ENCODE results near the gene PJVK.

Gene PJVK

DNA sequence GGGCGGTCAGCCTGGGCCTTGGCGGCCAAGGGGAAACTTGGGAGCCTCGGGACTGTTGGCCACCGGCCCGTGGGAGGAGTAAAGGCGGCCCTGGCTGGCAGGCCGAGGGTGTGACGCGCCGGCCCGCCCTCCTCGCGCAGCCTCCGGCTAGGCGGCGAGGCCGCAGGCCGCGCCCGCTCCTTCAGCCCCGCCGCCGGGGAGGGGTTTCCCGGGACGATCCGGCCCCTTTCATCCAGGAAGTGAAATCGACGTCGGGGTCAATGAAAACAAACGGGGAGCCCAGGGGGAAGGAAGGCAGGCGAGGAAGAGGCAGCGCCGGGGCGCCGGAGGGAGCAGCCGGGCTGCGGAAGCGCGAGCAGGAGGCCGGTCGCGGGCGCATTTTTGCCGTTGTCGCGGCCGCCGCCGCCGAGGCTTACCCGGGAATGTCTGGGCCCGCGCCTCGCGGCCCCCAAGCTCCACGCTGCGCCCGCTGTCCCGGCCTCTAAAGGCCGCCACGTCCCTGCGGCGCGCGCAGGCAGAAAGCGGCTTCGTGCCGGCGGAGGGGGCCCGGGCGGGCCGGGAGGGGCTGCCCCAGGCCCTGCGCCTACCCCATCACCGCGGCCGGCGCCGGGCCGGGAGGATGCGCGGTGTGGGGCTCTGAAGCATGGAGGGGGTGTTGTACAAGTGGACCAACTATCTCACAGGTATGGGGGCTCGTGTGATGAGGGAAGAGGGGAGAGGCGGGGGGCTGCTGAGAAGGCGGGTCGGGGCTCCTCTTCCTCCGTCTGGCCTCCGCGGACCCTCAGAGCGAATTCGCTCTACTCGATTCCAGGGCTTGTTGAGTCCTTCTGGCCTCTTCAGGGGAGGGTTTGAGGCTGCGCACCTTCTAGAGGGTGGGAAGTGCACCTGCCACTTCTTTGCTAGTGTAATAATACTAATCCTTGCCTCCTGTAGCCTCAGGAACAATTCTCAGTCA is 29.3 kb downstream of the PJVK start, which contains the start of gene PLEKHA3:
Gene PLEKHA3 (plus strand): TSS at position 231 of the 955 bp plus-strand sequence. CDS start 413 bp downstream, at position 644.
- H3K4me1 Mint-ChIP-seq, result peaks cover 26% of the 10 kb centered on the region
- peak; percentile 70 to 76 for DNase-seq (ENCODE audit: low spot score in 2 of 2)
- H3K36me3 Mint-ChIP-seq, result peaks cover 1% of the 10 kb centered on the region
- H3K27me3 Mint-ChIP-seq, result no peaks in the 10 kb centered on the region
- peak within 1 kb of the TSS; percentile 97 for H3K27ac Mint-ChIP-seq
- ATAC-seq (ENCODE audit: low read depth), result peak; percentile 55
- peak within 1 kb of the TSS; percentile 97 for H3K4me3 Mint-ChIP-seq
- no peaks in the 10 kb centered on the region for H3K9me3 Mint-ChIP-seq

- DNase-seq (ENCODE audit: low spot score in 2 of 2) (no peak), ATAC-seq (ENCODE audit: low read depth) (no peak)
- Mint-ChIP-seq H3K36me3 (peaks cover 12% of the 10 kb centered on the region), H3K27ac (no peak overlapping the region), H3K9me3 (no peaks in the 10 kb centered on the region), H3K4me1 (peaks cover 34% of the 10 kb centered on the region), H3K27me3 (no peaks in the 10 kb centered on the region), H3K4me3 (peak overlapping the region; percentile 53)
These were observed 31.3 kb downstream of the PJVK start for GRCh38 chr2:178482437-178482836.

- no peak for DNase-seq (ENCODE audit: low spot score in 2 of 2)
- ATAC-seq (ENCODE audit: low read depth), result no peak
- no peak overlapping the region for H3K27ac Mint-ChIP-seq
- H3K9me3 Mint-ChIP-seq, result no peaks in the 10 kb centered on the region
- H3K27me3 Mint-ChIP-seq, result no peaks in the 10 kb centered on the region
- H3K4me3 Mint-ChIP-seq, result no peak overlapping the region
- H3K36me3 Mint-ChIP-seq, result peaks cover 21% of the 10 kb centered on the region
- H3K4me1 Mint-ChIP-seq, result peaks cover 41% of the 10 kb centered on the region
These were observed 33.3 kb downstream of the PJVK start for GRCh38 chr2:178484245-178485041.

DNA sequence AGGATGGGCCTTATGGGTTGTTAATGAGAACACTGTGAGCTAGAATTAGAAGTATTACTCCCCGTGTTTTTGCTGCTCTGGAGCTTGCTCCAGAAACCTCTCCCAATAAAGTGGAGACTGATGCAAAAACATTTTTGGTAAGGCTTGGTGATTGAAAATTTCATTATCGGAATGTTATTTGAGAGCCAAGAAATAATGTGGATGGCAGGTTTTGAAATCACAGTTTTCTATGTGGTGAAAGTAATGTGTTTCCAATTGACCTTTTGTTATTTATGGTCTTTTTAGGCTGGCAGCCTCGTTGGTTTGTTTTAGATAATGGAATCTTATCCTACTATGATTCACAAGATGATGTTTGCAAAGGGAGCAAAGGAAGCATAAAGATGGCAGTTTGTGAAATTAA is 34.2 kb downstream of the PJVK start:
- H3K9me3 Mint-ChIP-seq, result no peaks in the 10 kb centered on the region
- no peaks in the 10 kb centered on the region for H3K27me3 Mint-ChIP-seq
- peaks cover 29% of the 10 kb centered on the region for H3K36me3 Mint-ChIP-seq
- peaks cover 41% of the 10 kb centered on the region for H3K4me1 Mint-ChIP-seq
- DNase-seq (ENCODE audit: low spot score in 2 of 2), result no peak
- no peak overlapping the region for H3K27ac Mint-ChIP-seq
- no peak for ATAC-seq (ENCODE audit: low read depth)
- H3K4me3 Mint-ChIP-seq, result no peak overlapping the region

DNA sequence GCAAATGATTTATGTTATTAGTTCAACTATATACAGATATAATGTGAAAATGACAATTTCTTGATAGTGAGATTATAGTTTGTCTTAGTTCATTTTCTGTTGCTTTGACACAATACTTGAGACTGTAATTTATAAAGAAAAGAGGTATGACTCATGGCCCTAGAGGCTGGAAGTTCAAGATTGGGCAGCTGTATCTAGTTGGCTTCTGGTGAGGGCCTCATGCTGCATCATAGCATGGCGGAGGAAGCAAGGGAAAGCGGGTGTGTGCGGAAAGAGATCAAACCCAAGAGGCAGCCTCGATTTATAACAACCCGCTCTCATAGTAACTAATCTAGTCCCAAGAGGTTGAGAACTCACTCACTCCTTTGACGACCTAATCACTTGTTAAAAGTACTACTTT is 40.4 kb downstream of the PJVK start:
- peaks cover 41% of the 10 kb centered on the region for H3K36me3 Mint-ChIP-seq
- peak overlapping the region; percentile 59 for H3K27ac Mint-ChIP-seq
- no peaks in the 10 kb centered on the region for H3K9me3 Mint-ChIP-seq
- no peak overlapping the region for H3K4me3 Mint-ChIP-seq
- peaks cover 11% of the 10 kb centered on the region for H3K4me1 Mint-ChIP-seq
- DNase-seq (ENCODE audit: low spot score in 2 of 2) (no peak), ATAC-seq (ENCODE audit: low read depth) (no peak)
- no peaks in the 10 kb centered on the region for H3K27me3 Mint-ChIP-seq

DNA sequence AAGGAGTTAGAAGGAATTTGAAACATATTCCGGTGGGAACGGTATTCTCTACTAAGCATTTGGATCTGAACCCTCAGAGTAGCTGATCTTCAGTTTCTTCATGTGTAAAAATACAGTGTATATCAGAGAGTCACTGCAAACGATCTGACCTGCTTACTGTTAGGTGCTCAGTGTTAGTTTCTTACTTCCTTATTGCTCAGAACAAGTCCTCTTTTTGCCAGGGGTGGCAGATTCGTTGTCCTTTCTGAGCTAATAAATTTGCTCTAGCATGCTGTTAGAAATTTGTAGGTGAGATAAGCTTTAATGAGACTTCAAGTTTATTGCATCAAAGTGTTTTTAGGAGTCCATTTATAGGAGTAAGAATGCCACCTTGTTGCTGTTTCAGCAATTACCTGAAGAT is 44.9 kb downstream of the PJVK start:
- H3K27me3 Mint-ChIP-seq, result no peaks in the 10 kb centered on the region
- no peak for ATAC-seq (ENCODE audit: low read depth)
- H3K9me3 Mint-ChIP-seq, result no peaks in the 10 kb centered on the region
- no peak for DNase-seq (ENCODE audit: low spot score in 2 of 2)
- H3K4me3 Mint-ChIP-seq, result no peak overlapping the region
- H3K36me3 Mint-ChIP-seq, result peaks cover 32% of the 10 kb centered on the region
- H3K27ac Mint-ChIP-seq, result no peak overlapping the region
- H3K4me1 Mint-ChIP-seq, result peaks cover 6% of the 10 kb centered on the region

DNA sequence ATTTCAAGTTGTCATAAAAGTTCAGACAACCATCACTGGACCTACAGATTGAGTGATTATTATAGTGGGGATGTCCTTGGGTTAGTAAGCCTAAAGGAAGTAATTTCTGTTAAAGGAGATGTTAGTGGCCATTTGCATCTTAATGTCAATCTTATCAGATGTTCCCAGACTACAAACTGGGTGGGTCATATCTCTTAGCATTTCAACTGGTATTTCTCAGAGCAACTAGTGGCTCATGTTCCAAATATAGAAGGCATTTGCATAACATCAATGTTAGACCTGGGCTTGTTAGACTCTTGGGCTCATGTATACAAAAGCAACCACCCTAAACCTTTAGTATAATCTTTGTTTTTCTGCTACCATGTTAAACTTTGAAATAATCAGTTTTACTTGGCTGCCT is 47.0 kb downstream of the PJVK start:
- DNase-seq (ENCODE audit: low spot score in 2 of 2) (no peak), ATAC-seq (ENCODE audit: low read depth) (no peak)
- Mint-ChIP-seq H3K9me3 (no peaks in the 10 kb centered on the region), H3K36me3 (peaks cover 37% of the 10 kb centered on the region), H3K27ac (no peak overlapping the region), H3K27me3 (no peaks in the 10 kb centered on the region), H3K4me3 (no peak overlapping the region), H3K4me1 (peaks cover 6% of the 10 kb centered on the region)

GRCh38 chr2:178499640-178500039 is 48.5 kb downstream of the PJVK start:
- Mint-ChIP-seq H3K4me1 (peaks cover 6% of the 10 kb centered on the region), H3K4me3 (no peak overlapping the region), H3K36me3 (peaks cover 34% of the 10 kb centered on the region), H3K27ac (no peak overlapping the region), H3K27me3 (no peaks in the 10 kb centered on the region), H3K9me3 (no peaks in the 10 kb centered on the region)
- DNase-seq (ENCODE audit: low spot score in 2 of 2) (no peak), ATAC-seq (ENCODE audit: low read depth) (no peak)

DNA sequence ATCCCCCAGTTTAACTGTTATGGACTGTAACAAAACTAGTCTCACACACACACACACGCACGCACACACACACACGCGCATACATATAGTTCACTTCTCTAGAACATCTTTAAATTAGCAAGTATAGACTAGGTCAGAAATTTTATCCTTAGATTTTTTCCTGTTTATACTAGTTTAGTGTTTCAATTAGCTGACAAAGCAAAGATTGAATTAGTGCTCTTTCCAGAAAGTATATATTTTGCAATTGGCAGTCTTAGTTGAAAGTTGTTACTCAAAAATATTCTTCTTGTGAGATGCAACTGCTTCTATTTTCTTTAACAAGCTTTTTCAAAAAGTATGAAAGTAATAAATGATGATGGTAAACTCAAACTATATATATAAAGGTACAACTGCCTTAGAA is 51.6 kb downstream of the PJVK start:
- Mint-ChIP-seq H3K36me3 (peaks cover 23% of the 10 kb centered on the region), H3K27ac (no peak overlapping the region)

GRCh38 chr2:178506101-178506500 is 54.9 kb downstream of the PJVK start:
- H3K27me3 Mint-ChIP-seq, result no peaks in the 10 kb centered on the region
- H3K9me3 Mint-ChIP-seq, result no peaks in the 10 kb centered on the region
- peaks cover 17% of the 10 kb centered on the region for H3K36me3 Mint-ChIP-seq
- ATAC-seq (ENCODE audit: low read depth), result no peak
- no peak overlapping the region for H3K27ac Mint-ChIP-seq
- DNase-seq (ENCODE audit: low spot score in 2 of 2), result no peak
- H3K4me1 Mint-ChIP-seq, result peaks cover 2% of the 10 kb centered on the region
- no peak overlapping the region for H3K4me3 Mint-ChIP-seq

More for the DNA sequence above, 51.6 kb downstream of the PJVK start:
- Mint-ChIP-seq H3K9me3 (no peaks in the 10 kb centered on the region), H3K4me3 (no peak overlapping the region), H3K4me1 (peaks cover 4% of the 10 kb centered on the region), H3K27me3 (no peaks in the 10 kb centered on the region)
- ATAC-seq (ENCODE audit: low read depth) (no peak), DNase-seq (ENCODE audit: low spot score in 2 of 2) (no peak)

DNA sequence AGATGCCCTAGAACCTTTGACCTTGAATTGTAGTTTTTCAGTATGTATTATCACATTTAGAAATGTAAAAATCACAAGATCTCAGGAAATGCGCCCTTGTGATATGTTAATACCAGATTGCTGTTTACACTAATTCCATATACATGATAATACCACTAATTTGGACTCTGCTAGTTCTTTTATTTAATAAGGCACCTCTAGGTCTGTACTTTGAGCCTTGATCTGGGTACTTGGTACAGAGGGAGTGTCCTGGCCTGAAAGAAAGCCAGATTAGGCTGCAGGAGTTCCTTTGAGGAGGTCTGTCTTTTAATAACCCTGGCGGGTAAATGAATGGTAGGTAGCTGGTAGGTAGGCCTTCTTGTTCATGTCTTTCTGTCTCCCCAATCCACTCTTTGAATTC is 55.3 kb downstream of the PJVK start:
- DNase-seq (ENCODE audit: low spot score in 2 of 2) (no peak), ATAC-seq (ENCODE audit: low read depth) (no peak)
- H3K36me3 Mint-ChIP-seq, result peaks cover 17% of the 10 kb centered on the region

GRCh38 chr2:178506949-178507348 is 55.8 kb downstream of the PJVK start:
- no peaks in the 10 kb centered on the region for H3K27me3 Mint-ChIP-seq
- DNase-seq (ENCODE audit: low spot score in 2 of 2), result no peak
- H3K4me3 Mint-ChIP-seq, result no peak overlapping the region
- no peak overlapping the region for H3K27ac Mint-ChIP-seq
- H3K36me3 Mint-ChIP-seq, result peaks cover 17% of the 10 kb centered on the region
- ATAC-seq (ENCODE audit: low read depth), result no peak
- H3K4me1 Mint-ChIP-seq, result peaks cover 2% of the 10 kb centered on the region
- no peaks in the 10 kb centered on the region for H3K9me3 Mint-ChIP-seq

More for the DNA sequence above, 55.3 kb downstream of the PJVK start:
- H3K27me3 Mint-ChIP-seq, result no peaks in the 10 kb centered on the region
- H3K4me1 Mint-ChIP-seq, result peaks cover 2% of the 10 kb centered on the region
- no peaks in the 10 kb centered on the region for H3K9me3 Mint-ChIP-seq
- no peak overlapping the region for H3K27ac Mint-ChIP-seq
- no peak overlapping the region for H3K4me3 Mint-ChIP-seq

DNA sequence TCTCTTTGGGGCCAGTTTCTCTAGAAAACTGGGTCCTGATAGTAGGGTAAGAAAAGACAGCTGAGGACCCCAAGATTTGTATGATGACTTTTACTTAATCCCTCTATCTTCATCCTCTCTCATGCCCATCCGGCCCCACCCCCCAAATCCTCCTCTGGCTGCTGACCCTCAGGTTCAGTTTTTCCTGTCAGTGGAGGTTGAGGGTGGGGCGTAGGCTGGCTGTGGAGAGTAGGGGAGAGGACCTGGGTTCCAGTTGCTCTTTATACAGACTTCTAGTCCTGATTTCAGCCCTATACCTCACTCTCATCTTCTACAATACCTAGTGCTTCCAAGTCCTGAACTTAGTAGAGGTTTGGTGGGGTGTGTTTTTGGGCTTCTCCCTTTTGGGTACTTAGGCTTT is 57.5 kb downstream of the PJVK start:
- DNase-seq (ENCODE audit: low spot score in 2 of 2), result no peak
- Mint-ChIP-seq H3K4me1 (peaks cover 2% of the 10 kb centered on the region), H3K9me3 (no peaks in the 10 kb centered on the region), H3K27ac (no peak overlapping the region), H3K36me3 (peaks cover 14% of the 10 kb centered on the region), H3K4me3 (no peak overlapping the region), H3K27me3 (no peaks in the 10 kb centered on the region)
- no peak for ATAC-seq (ENCODE audit: low read depth)

DNA sequence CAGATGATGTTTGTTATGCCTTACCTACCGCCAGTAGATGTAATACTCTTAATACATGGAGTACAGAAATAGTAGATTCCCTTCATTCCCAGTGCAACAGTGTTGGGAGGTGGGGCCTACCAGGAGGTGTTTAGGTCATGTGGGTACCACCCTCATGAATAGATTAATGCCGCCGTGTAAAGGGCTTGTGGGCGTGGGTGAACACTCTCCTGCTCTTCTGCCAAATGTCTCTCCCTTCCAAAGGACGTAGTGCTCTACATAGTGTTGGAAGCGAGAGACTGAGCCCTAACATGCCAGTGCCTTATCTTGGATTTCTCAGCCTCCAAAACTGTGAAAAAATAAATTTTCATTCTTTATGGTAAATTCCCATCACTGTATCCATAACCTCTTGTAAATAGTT is 59.2 kb downstream of the PJVK start:
- H3K27ac Mint-ChIP-seq, result no peak overlapping the region
- DNase-seq (ENCODE audit: low spot score in 2 of 2) (no peak), ATAC-seq (ENCODE audit: low read depth) (no peak)

More for the DNA sequence above, 59.2 kb downstream of the PJVK start:
- Mint-ChIP-seq H3K36me3 (peaks cover 16% of the 10 kb centered on the region), H3K4me3 (no peak overlapping the region), H3K27me3 (no peaks in the 10 kb centered on the region), H3K9me3 (no peaks in the 10 kb centered on the region), H3K4me1 (peaks cover 2% of the 10 kb centered on the region)

All from memory B cell (primary cell).